ENCODE results near the gene GMIP. TPM values are rescaled to one million over a fixed set of nuclear protein-coding genes. Genes with fewer than 3 reads are reported as not detected.

The GMIP gene
- total RNA-seq, 3 donors from 2014 or later (not counting 1 experiment from before 2014, with no cell fraction given): 134 to 188 (median 150) TPM

- Histone ChIP-seq H3K27ac (ENCODE audit: low read length) (no peak overlapping the region), H3K27me3 (ENCODE audit: control insufficient read depth, insufficient read depth, low read length) (no peaks in the 10 kb centered on the region), H3K4me3 (ENCODE audit: low read length) (no peak overlapping the region), H3K36me3 (ENCODE audit: control insufficient read depth, insufficient read depth, low read length) (peaks cover 49% of the 10 kb centered on the region), H3K4me1 (ENCODE audit: control insufficient read depth, insufficient read depth, low read length) (peaks cover 4% of the 10 kb centered on the region), H3K9me3 (ENCODE audit: control insufficient read depth, insufficient read depth, low read length) (no peaks in the 10 kb centered on the region)
- no peak for TF ChIP-seq CTCF (IDR thresholded peaks at IDR 0.05)
- intact Hi-C loops (cut with micrococcal nuclease): no loop called here
- Mint-ChIP-seq H3K36me3 (peaks cover 17% of the 10 kb centered on the region), H3K4me3 (no peak overlapping the region), H3K27ac (peak overlapping the region; percentile 27 to 58), H3K4me1 (peaks cover 11 to 27% of the 10 kb centered on the region in 2 donors), H3K27me3 (ENCODE audit: low read depth in 2 of 2) (no peaks in the 10 kb centered on the region), H3K9me3 (no peaks in the 10 kb centered on the region)
- 96% methylated on average over 22 of the region's 22 CpGs for WGBS (ENCODE audit: insufficient coverage)
- no peak for DNase-seq
- ATAC-seq: no peak
These were observed 9.5 kb downstream of the GMIP start for GRCh38 chr19:19633711-19634515.

GRCh38 chr19:19632661-19633060 is 10.8 kb downstream of the GMIP start:
- no peaks in the 10 kb centered on the region for H3K27me3 ChIP-seq (ENCODE audit: control insufficient read depth, insufficient read depth, low read length)
- TF ChIP-seq CTCF (IDR thresholded peaks at IDR 0.05): no peak
- DNase-seq (no peak), ATAC-seq (no peak)
- H3K9me3 Mint-ChIP-seq: no peaks in the 10 kb centered on the region
- H3K27ac Mint-ChIP-seq: peak overlapping the region in 1 of 2 donors; percentile 58
- H3K4me1 ChIP-seq (ENCODE audit: control insufficient read depth, insufficient read depth, low read length): peaks cover 12% of the 10 kb centered on the region
- H3K27ac ChIP-seq (ENCODE audit: low read length): no peak overlapping the region
- no peak overlapping the region for H3K4me3 ChIP-seq (ENCODE audit: low read length)
- no peaks in the 10 kb centered on the region for H3K27me3 Mint-ChIP-seq (ENCODE audit: low read depth in 2 of 2)
- H3K36me3 Mint-ChIP-seq: peaks cover 17% of the 10 kb centered on the region
- H3K9me3 ChIP-seq (ENCODE audit: control insufficient read depth, insufficient read depth, low read length): no peaks in the 10 kb centered on the region
- peaks cover 41% of the 10 kb centered on the region for H3K36me3 ChIP-seq (ENCODE audit: control insufficient read depth, insufficient read depth, low read length)
- no peak overlapping the region for H3K4me3 Mint-ChIP-seq
- H3K4me1 Mint-ChIP-seq: peaks cover 11 to 35% of the 10 kb centered on the region in 2 donors
- intact Hi-C loops (cut with micrococcal nuclease): no loop called here
- 95% methylated on average over 5 of the region's 5 CpGs for WGBS (ENCODE audit: insufficient coverage)

GRCh38 chr19:19631346-19631745 is 12.1 kb downstream of the GMIP start:
- 97% methylated on average over 7 of the region's 7 CpGs for WGBS (ENCODE audit: insufficient coverage)
- Histone ChIP-seq H3K36me3 (ENCODE audit: control insufficient read depth, insufficient read depth, low read length) (peaks cover 30% of the 10 kb centered on the region), H3K4me3 (ENCODE audit: low read length) (no peak overlapping the region), H3K4me1 (ENCODE audit: control insufficient read depth, insufficient read depth, low read length) (peaks cover 25% of the 10 kb centered on the region), H3K27ac (ENCODE audit: low read length) (no peak overlapping the region), H3K9me3 (ENCODE audit: control insufficient read depth, insufficient read depth, low read length) (no peaks in the 10 kb centered on the region), H3K27me3 (ENCODE audit: control insufficient read depth, insufficient read depth, low read length) (no peaks in the 10 kb centered on the region)
- Mint-ChIP-seq H3K36me3 (peaks cover 17% of the 10 kb centered on the region), H3K27me3 (ENCODE audit: low read depth in 2 of 2) (no peaks in the 10 kb centered on the region), H3K9me3 (no peaks in the 10 kb centered on the region), H3K4me1 (peaks cover 24 to 48% of the 10 kb centered on the region in 2 donors), H3K4me3 (no peak overlapping the region), H3K27ac (peak overlapping the region in 1 of 2 donors; percentile 51)
- intact Hi-C loops (cut with micrococcal nuclease): no loop called here
- no peak for TF ChIP-seq CTCF (IDR thresholded peaks at IDR 0.05)
- DNase-seq (no peak), ATAC-seq (no peak)

Data from natural killer cell (primary cell).